K562 (cell line): Measurements from ENCODE around the gene VRK1. TPM values are rescaled to one million over a fixed set of nuclear protein-coding genes. Genes with fewer than 3 reads are reported as not detected.

Experiments
- ATAC-seq: fragments of 200-7000 bp; cut with Tn5 transposase; 3 replicates; pipeline ENCODE4 v1.9.1; 2020; ENCODE audit warnings: moderate library complexity
- BruUV-seq: library from RNA; stranded (reverse); fragments of 400-500 nt; replicated peaks from 2 replicates; lab custom pipeline; 2021; lab: Mats Ljungman, UMichigan
- CTCF ChIA-PET: fragments of 300-600 bp; formaldehyde crosslinking; extraction: SDS; loops from one replicate; lab custom pipeline; 2021; ENCODE audit warnings: low intra/inter-chr PET ratio; lab: Yijun Ruan, JAX
- POLR2A ChIA-PET: fragments of 300-600, 350-650 bp; sonication (Branson Sonifier 250); formaldehyde crosslinking; extraction: SDS; loops from one replicate; lab custom pipeline; 2021; ENCODE audit warnings: antibody characterized with exemption, inconsistent platforms; lab: Yijun Ruan, JAX
- DNase-seq, 4 experiments: peaks; one replicate each; pipeline versions ENCODE4 v3.0.0 to v3.0.0-alpha.2; 2011 to 2018; ENCODE audit warnings: low spot score in 3 of 4, mixed read lengths in 3 of 4; ENCODE audit errors: extremely low read depth in 1 of 4
- FAIRE-seq: peaks from 2 replicates; lab custom pipeline; 2011; peaks lifted over from hg19 to GRCh38; lab: Jason Lieb, UNC
- H2AFZ ChIP-seq: 2 replicates; pipeline ENCODE4 v1.6.0; 2011; ENCODE audit warnings: low read depth, low read length, control low read depth, inconsistent platforms
- H3K27ac ChIP-seq: fragments of 200-600 bp; 3 replicates; pipeline ENCODE4 v1.8.0; 2011; ENCODE audit warnings: low read depth, mild to moderate bottlenecking, control low read depth, inconsistent platforms, low read length, moderate library complexity, mixed read lengths; ENCODE audit errors: extremely low read depth
- H3K27me3 ChIP-seq, 2 experiments: fragments of 300-600 bp in 1 of 2; 2 replicates in 1 of 2; 3 replicates in 1 of 2; pipeline versions ENCODE4 v1.6.0 to v1.8.0; 2011; ENCODE audit warnings: inconsistent platforms in 2 of 2, low read length in 2 of 2, mild to moderate bottlenecking in 1 of 2, mixed read lengths in 1 of 2, moderate library complexity in 1 of 2; ENCODE audit not compliant: control insufficient read depth in 2 of 2, insufficient read depth in 2 of 2
- H3K36me3 ChIP-seq: fragments of 300-600 bp; 3 replicates; pipeline ENCODE4 v1.8.0; 2011; ENCODE audit warnings: mild to moderate bottlenecking, low read length, inconsistent platforms; ENCODE audit not compliant: control insufficient read depth, insufficient read depth
- H3K4me1 ChIP-seq, 2 experiments: fragments of 200-600 bp in 1 of 2; replicated peaks in 1 of 2; 2 replicates in 1 of 2; 3 replicates in 1 of 2; pipeline versions ENCODE4 v1.5.1 to v1.8.0; 2011; ENCODE audit warnings: inconsistent platforms in 2 of 2, low read length in 2 of 2, mild to moderate bottlenecking in 1 of 2, mixed read lengths in 1 of 2, moderate library complexity in 1 of 2; ENCODE audit not compliant: control insufficient read depth in 2 of 2, insufficient read depth in 2 of 2
- H3K4me2 ChIP-seq: 2 replicates; pipeline ENCODE4 v1.6.1; 2011; ENCODE audit warnings: low read length, control low read depth, inconsistent platforms, mixed read lengths; ENCODE audit not compliant: insufficient read depth
- H3K4me3 ChIP-seq: fragments of 200-600 bp; sonication (generic), shearing (Covaris generic); 2 replicates; pipeline ENCODE4 v1.5.1; 2016; ENCODE audit warnings: control low read depth, inconsistent platforms
- H3K79me2 ChIP-seq: fragments of 200-600 bp; 3 replicates; pipeline ENCODE4 v1.8.0; 2011; ENCODE audit warnings: low read length, inconsistent platforms; ENCODE audit not compliant: control insufficient read depth, insufficient read depth
- H3K9ac ChIP-seq, 2 experiments: 2 replicates each; pipeline versions ENCODE4 v1.6.0 to v1.6.1; 2011; ENCODE audit warnings: low read depth in 2 of 2, low read length in 2 of 2, control low read depth in 1 of 2, inconsistent platforms in 1 of 2, mild to moderate bottlenecking in 1 of 2, mixed read lengths in 1 of 2; ENCODE audit not compliant: insufficient read depth in 1 of 2
- H3K9me1 ChIP-seq: one replicate; pipeline ENCODE4 v1.6.0; 2011; ENCODE audit warnings: inconsistent platforms, mild to moderate bottlenecking, low read length, moderate library complexity; ENCODE audit not compliant: control insufficient read depth, insufficient read depth
- H3K9me3 ChIP-seq: replicated peaks from 2 replicates; pipeline ENCODE4 v1.5.1; 2011; ENCODE audit warnings: low read depth, low read length, inconsistent platforms; ENCODE audit not compliant: control insufficient read depth, insufficient read depth
- H4K20me1 ChIP-seq: replicated peaks from 2 replicates; pipeline ENCODE4 v1.6.1; 2011; ENCODE audit warnings: low read length, inconsistent platforms, mixed read lengths; ENCODE audit not compliant: control insufficient read depth, insufficient read depth
- C11orf30 ChIP-seq: fragments of 450-650 bp; IDR thresholded peaks from 2 replicates; pipeline ENCODE4 v1.6.1; 2016; ENCODE audit warnings: low read depth, mild to moderate bottlenecking
- ILK ChIP-seq: fragments of 450-650 bp; IDR thresholded peaks from 2 replicates; pipeline ENCODE4 v1.6.1; 2016; ENCODE audit warnings: missing genetic modification characterization, low read depth, mild to moderate bottlenecking, missing compliant biosample characterization, moderate library complexity, borderline replicate concordance
- MAFF ChIP-seq: IDR thresholded peaks from 2 replicates; pipeline ENCODE4 v1.6.1; 2012; ENCODE audit warnings: low read length, improper control_type of control experiment
- MAFG ChIP-seq: fragments of 450-650 bp; conservative IDR thresholded peaks from 2 replicates; pipeline ENCODE4 v1.6.1; 2016; ENCODE audit warnings: missing genetic modification characterization, missing compliant biosample characterization
- NUFIP1 ChIP-seq: fragments of 450-650 bp; IDR thresholded peaks from 2 replicates; pipeline ENCODE4 v1.6.1; 2018; ENCODE audit not compliant: partially characterized antibody
- OTX1 ChIP-seq: fragments of 450-650 bp; formaldehyde crosslinking; IDR thresholded peaks from 2 replicates; pipeline ENCODE4 v1.4.0; 2022; ENCODE audit warnings: mild to moderate bottlenecking
- RBM25 ChIP-seq: fragments of 200-400 bp; formaldehyde crosslinking; IDR thresholded peaks from 2 replicates; pipeline ENCODE4 v1.6.1; 2018; ENCODE audit warnings: low read length, low read depth, moderate library complexity; ENCODE audit not compliant: severe bottlenecking
- RFX7 ChIP-seq: fragments of 250-450 bp; sonication (Bioruptor Pico); IDR thresholded peaks from 2 replicates; pipeline ENCODE4 v1.5.1; 2021; ENCODE audit warnings: mild to moderate bottlenecking
- ZNF121 ChIP-seq: sonication (generic); formaldehyde crosslinking; conservative IDR thresholded peaks from 2 replicates; pipeline ENCODE4 v1.8.0; 2022; ENCODE audit warnings: missing genetic modification reagents
- ZNF316 ChIP-seq: fragments of 450-650 bp; IDR thresholded peaks from 2 replicates; pipeline ENCODE4 v1.6.1; 2016
- WGBS: fragments of 100-300 bp; shearing (Covaris generic); methylation state at CpG from one replicate; pipeline ENCODE4 v1.1.6; 2016; ENCODE audit warnings: low coverage, mixed read lengths; ENCODE audit not compliant: insufficient coverage; ENCODE audit errors: missing lambda C conversion rate; 5-methylcytosine and 5-hydroxymethylcytosine counted together
- in situ Hi-C: fragments of 300-500 bp; cut with MboI; formaldehyde crosslinking; loops from 4 replicates; pipeline ENCODE4 v1.15.0; 2018; ENCODE audit warnings: inconsistent platforms, mixed read lengths
- intact Hi-C: fragments of 100-400 bp; cut with micrococcal nuclease; formaldehyde crosslinking; loops from 2 replicates; pipeline ENCODE4 v1.14.2; 2022
- polyA plus RNA-seq, 8 experiments: library from polyadenylated mRNA; depleted of rRNA in 4 of 8; stranded (reverse) in 5 of 8; unstranded in 3 of 8; fragments of >200 nt; fragmentation: Nextera tagmentation in 2 of 8; fragmentation: Illumina TruSeq in 1 of 8; extraction: Ambion mirVana in 2 of 8; extraction: Trizol in 1 of 8; gene quantifications; 2 replicates each; pipeline versions ENCODE4 v1.2.1 to v1.2.3, GENCODE V29; 2011 to 2014; ENCODE audit warnings: inconsistent platforms in 1 of 8, missing spikeins in 1 of 8
- total RNA-seq, 7 experiments: library from RNA; depleted of rRNA in 6 of 7; stranded (reverse); fragments of >200 nt in 6 of 7; fragmentation: Illumina TruSeq in 2 of 7; extraction: Trizol in 2 of 7; gene quantifications; 2 replicates each; pipeline versions ENCODE4 v1.2.1 to v1.2.3, GENCODE V29; 2011 to 2021; ENCODE audit warnings: low replicate concordance in 1 of 7

The VRK1 gene
- total and polyA plus RNA-seq, 9 of the 15 experiments (the other 6 are each of a cell fraction or from before 2014, with no cell fraction given), result 83.6 to 177 (median 116) TPM

DNA sequence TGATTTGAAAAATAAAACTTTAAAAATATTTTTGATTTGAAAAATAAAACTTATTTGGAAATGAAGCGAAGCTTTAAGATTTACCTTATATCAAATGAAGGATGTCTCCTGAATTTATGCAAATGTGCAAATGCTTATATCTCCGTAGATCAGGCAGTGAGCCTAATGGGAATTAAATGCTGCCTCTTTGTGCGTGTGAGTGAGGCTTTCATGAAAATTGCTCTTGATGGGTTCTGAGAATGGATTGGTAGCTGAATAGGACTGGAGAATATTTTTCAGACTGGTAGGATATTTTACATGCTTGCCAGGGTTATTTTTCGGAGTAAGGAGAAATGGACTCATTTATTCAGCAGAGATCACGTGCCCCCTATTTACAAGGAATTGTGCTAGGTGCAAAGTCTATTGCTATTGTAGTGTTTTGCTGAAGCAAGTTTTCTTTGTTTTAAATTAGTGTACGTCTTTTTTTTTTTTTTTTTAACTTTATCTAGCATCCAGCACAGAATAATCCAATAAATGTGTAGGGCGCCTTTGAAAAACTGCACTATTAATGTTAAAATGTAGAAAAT, 2.4 kb downstream of the VRK1 start:
- Histone ChIP-seq H3K4me3 (no peak overlapping the region; the same call in 1 of the 2 replicates), H3K36me3 (no peaks in the 10 kb centered on the region), H3K4me2 (peak overlapping the region; percentile 47)

GRCh38 chr14:96801931-96802330, 4.7 kb downstream of the VRK1 start:
- no peak for TF ChIP-seq OTX1 (CRISPR knock-in tag)
- TF ChIP-seq MAFF, result 0 out of 2 replicates have a peak, but pooled peaks have one; percentile 16
- TF ChIP-seq MAFG (tag), result 0 out of 2 replicates have a peak, but pooled peaks have one; percentile 21
- peak; percentile 51; the same call in 1 of the 2 replicates for TF ChIP-seq C11orf30
- TF ChIP-seq ZNF316, result peak; percentile 80
- no peak for FAIRE-seq
- in situ Hi-C loops, result no loop called here
- Histone ChIP-seq H3K36me3 (peaks cover 9% of the 10 kb centered on the region; the same call in 2 of the 3 replicates), H3K27ac (peak overlapping the region; percentile 46; the same call in 1 of the 3 replicates), H3K4me1 (peaks cover 17 to 45% of the 10 kb centered on the region in 2 experiments), H3K9me3 (no peaks in the 10 kb centered on the region), H3K27me3 (no peaks in the 10 kb centered on the region), H3K9me1 (peaks cover 5% of the 10 kb centered on the region), H4K20me1 (peaks cover 42% of the 10 kb centered on the region), H3K4me3 (no peak overlapping the region), H3K4me2 (no peak overlapping the region), H2AFZ (no peak overlapping the region), H3K9ac (no peak overlapping the region), H3K79me2 (peaks cover 98% of the 10 kb centered on the region)
- no peak for ATAC-seq
- CTCF ChIA-PET, result no interaction called here
- POLR2A ChIA-PET, result interaction anchor here (1.5 kb wide), 1 partner anchor 24 kb away, joined by 5 read pairs; no protein-coding TSS in a partner anchor
- no peak for DNase-seq
- intact Hi-C loops, result loop anchor here (2.0 kb wide), 1 partner anchor 115 kb away; no protein-coding TSS in a partner anchor
- 65% methylated on average over 5 of the region's 5 CpGs for WGBS
- BruUV-seq, result no TSS peak

More for the DNA sequence above, 2.4 kb downstream of the VRK1 start:
- no peak for TF ChIP-seq RBM25
- no peak for TF ChIP-seq RFX7
- TF ChIP-seq ZNF121 (CRISPR knock-in tag), result no peak
- no peak for TF ChIP-seq ILK (tag)
- no peak for TF ChIP-seq NUFIP1
- in situ Hi-C loops, result no loop called here
- Histone ChIP-seq H3K9me3 (no peaks in the 10 kb centered on the region), H2AFZ (no peak overlapping the region), H3K27ac (no peak overlapping the region), H3K9me1 (no peaks in the 10 kb centered on the region), H3K79me2 (peaks cover 74% of the 10 kb centered on the region), H4K20me1 (peaks cover 32% of the 10 kb centered on the region), H3K4me1 (peaks cover 17 to 38% of the 10 kb centered on the region in 2 experiments), H3K27me3 (no peaks in the 10 kb centered on the region), H3K9ac (peak overlapping the region in 1 of 2 experiments; percentile 30; a peak in 1 of 4 replicates)
- no TSS peak for BruUV-seq
- FAIRE-seq (no peak), ATAC-seq (no peak), DNase-seq (no peak)
- 55% methylated on average over 7 of the region's 7 CpGs for WGBS
- CTCF ChIA-PET, result no interaction called here
- POLR2A ChIA-PET, result no interaction called here
- intact Hi-C loops, result no loop called here
